ENCODE measurements around the gene DOCK11. TPM values are rescaled to one million over a fixed set of nuclear protein-coding genes. Genes with fewer than 3 reads are reported as not detected.

Gene DOCK11
- total RNA-seq, 1 donor from 2014 or later, result 3.8 TPM

DNA sequence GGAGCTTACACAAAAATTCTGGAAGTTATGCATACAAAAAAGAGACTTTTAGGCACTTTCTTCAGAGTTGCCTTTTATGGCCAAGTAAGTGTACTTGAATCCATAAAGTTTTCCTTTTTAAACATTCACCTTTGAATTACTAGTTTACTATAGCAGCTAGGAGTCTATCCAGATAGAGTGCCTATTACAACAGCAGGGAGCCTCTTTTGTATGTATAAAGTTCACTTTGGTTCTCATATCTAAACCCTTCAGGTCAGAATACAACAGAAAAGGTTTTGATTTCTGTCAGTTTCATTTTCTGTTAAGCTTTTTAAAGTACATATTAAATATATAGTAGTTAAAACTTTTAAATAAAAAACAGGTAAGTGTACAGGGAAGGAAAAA lies 180.3 kb downstream of the DOCK11 start:
- TF ChIP-seq, protein P1, sequence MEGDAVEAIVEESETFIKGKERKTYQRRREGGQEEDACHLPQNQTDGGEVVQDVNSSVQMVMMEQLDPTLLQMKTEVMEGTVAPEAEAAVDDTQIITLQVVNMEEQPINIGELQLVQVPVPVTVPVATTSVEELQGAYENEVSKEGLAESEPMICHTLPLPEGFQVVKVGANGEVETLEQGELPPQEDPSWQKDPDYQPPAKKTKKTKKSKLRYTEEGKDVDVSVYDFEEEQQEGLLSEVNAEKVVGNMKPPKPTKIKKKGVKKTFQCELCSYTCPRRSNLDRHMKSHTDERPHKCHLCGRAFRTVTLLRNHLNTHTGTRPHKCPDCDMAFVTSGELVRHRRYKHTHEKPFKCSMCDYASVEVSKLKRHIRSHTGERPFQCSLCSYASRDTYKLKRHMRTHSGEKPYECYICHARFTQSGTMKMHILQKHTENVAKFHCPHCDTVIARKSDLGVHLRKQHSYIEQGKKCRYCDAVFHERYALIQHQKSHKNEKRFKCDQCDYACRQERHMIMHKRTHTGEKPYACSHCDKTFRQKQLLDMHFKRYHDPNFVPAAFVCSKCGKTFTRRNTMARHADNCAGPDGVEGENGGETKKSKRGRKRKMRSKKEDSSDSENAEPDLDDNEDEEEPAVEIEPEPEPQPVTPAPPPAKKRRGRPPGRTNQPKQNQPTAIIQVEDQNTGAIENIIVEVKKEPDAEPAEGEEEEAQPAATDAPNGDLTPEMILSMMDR (IDR thresholded peaks at IDR 0.05; ENCODE audit: borderline replicate concordance), result no peak
- DNase-seq, result no peak
- intact Hi-C loops (cut with micrococcal nuclease), result no loop called here
- no peak overlapping the region for H3K27ac ChIP-seq (replicated peaks)
- no peaks in the 10 kb centered on the region for H3K4me1 ChIP-seq
- H3K27me3 ChIP-seq (ENCODE audit: low read depth), result no peaks in the 10 kb centered on the region
- H3K9me3 ChIP-seq (replicated peaks), result no peaks in the 10 kb centered on the region
- no peaks in the 10 kb centered on the region for H3K36me3 ChIP-seq
- no peak overlapping the region for H3K4me3 ChIP-seq

DNA sequence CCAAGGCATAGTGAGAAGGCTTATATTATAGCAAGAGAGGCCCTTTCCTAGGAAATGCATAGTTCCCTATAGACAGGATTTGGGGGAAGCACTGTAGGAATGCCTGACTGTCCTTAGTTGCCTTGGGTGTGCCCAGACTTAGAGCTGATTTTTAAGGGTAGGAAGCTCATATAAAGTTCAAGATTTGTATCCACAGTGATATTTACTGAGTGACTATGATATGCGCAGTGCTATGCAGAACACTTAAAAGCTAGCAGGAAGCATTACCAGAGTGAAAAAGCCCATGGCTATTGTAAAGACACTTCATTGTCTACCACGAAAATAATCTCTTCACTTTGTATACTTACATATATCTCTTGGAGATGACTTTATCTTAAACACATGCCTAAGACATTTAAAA lies 181.7 kb downstream of the DOCK11 start:
- Histone ChIP-seq H3K36me3 (no peaks in the 10 kb centered on the region), H3K9me3 (replicated peaks) (no peaks in the 10 kb centered on the region), H3K4me1 (no peaks in the 10 kb centered on the region), H3K27ac (replicated peaks) (no peak overlapping the region), H3K27me3 (ENCODE audit: low read depth) (no peaks in the 10 kb centered on the region), H3K4me3 (no peak overlapping the region)
- DNase-seq, result no peak
- intact Hi-C loops (cut with micrococcal nuclease), result no loop called here
- TF ChIP-seq, protein P1 (IDR thresholded peaks at IDR 0.05; ENCODE audit: borderline replicate concordance), result no peak

DNA sequence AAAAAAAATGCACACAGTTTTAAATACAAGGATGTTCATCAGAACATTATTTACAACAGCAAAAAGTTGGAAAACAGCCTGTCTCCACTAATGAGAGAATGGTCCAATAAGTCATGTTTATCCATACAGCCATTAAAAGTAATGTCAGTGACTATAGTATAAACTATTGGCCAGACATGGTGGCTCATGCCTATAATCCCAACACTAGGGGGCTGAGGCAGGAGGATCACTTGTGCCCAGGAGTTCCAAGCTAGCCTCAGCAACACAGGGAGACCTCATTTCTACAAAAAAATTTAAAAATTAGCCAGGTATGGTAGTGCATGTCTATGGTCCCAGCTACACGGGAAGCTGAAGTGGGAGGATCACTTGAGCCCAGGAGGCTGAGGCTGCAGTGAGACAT lies 183.7 kb downstream of the DOCK11 start:
- TF ChIP-seq, protein P1 (IDR thresholded peaks at IDR 0.05; ENCODE audit: borderline replicate concordance), result no peak
- Histone ChIP-seq H3K4me1 (no peaks in the 10 kb centered on the region), H3K36me3 (no peaks in the 10 kb centered on the region), H3K27ac (replicated peaks) (no peak overlapping the region), H3K4me3 (no peak overlapping the region), H3K27me3 (ENCODE audit: low read depth) (no peaks in the 10 kb centered on the region), H3K9me3 (replicated peaks) (no peaks in the 10 kb centered on the region)
- DNase-seq, result no peak
- intact Hi-C loops (cut with micrococcal nuclease), result no loop called here

DNA sequence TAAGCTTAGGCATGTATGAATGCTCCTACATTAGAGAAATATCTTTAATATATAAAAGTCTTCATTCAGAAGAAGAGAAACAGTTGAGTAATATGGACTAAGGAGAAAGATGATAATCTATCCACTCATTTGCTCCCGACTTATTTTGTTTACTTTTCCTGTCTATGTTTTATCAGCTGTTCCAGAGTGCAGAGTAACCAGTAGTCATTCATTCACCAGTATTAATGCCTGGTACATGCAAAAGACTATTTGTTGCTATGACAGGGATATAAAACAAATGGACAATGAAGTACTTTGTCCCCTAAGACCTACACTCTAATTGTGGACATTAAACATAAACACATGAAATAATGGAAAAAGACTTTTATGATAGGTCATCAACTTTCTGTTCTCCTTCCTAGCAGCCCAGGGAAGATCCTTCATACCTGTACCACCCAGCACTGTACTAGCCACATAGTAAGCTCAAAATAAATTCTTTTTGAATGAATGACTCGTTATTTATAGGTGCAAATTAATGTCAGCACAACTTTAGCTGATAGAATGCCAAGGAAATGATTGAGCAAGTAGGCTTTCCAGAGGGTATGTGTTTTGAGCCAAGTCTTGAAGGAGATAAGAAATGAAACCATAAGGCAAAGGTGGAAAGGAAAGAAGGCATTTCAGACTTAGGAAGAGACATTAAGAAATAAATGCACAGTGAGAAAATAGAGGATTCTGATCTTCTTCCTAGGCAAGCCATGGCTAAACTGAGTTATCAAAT lies 186.8 kb downstream of the DOCK11 start:
- Histone ChIP-seq H3K36me3 (no peaks in the 10 kb centered on the region), H3K27me3 (ENCODE audit: low read depth) (no peaks in the 10 kb centered on the region), H3K9me3 (replicated peaks) (no peaks in the 10 kb centered on the region), H3K4me3 (no peak overlapping the region), H3K4me1 (no peaks in the 10 kb centered on the region), H3K27ac (replicated peaks) (no peak overlapping the region)
- TF ChIP-seq, protein P1 (IDR thresholded peaks at IDR 0.05; ENCODE audit: borderline replicate concordance), result no peak
- DNase-seq, result no peak
- intact Hi-C loops (cut with micrococcal nuclease), result no loop called here

DNA sequence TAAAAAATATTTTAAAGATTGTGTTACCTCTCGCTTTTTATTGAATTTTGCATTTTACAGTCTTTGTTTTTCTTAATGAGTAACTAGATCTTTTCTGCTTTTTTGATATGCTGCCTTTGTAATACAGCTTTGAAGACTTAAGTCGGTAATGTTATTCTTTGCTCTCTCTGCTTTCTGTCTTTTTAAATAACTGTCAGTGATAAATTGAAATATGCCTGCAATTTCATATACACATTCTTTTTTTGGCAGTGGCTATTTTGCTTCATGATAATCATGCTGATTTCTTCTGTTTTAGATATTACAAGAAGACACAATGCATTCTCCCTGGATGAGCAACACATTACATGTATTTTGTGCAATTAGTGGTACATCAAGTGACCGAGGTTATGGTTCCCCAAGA lies 189.8 kb downstream of the DOCK11 start:
- no peak overlapping the region for H3K27ac ChIP-seq (replicated peaks)
- H3K27me3 ChIP-seq (ENCODE audit: low read depth), result no peaks in the 10 kb centered on the region
- DNase-seq, result no peak
- no peak overlapping the region for H3K4me3 ChIP-seq
- H3K9me3 ChIP-seq (replicated peaks), result no peaks in the 10 kb centered on the region
- TF ChIP-seq, protein P1 (IDR thresholded peaks at IDR 0.05; ENCODE audit: borderline replicate concordance), result no peak
- H3K36me3 ChIP-seq, result no peaks in the 10 kb centered on the region
- intact Hi-C loops (cut with micrococcal nuclease), result no loop called here
- H3K4me1 ChIP-seq, result no peaks in the 10 kb centered on the region

Measured in left ventricle myocardium inferior (tissue), 1 donor.